GM21717 (cell line): Measurements from ENCODE around the gene CAMK1D.

Experiments used
- ATAC-seq: cut with Tn5 transposase; IDR thresholded peaks from one replicate; pipeline ENCODE4 v1.9.1; 2021; ENCODE audit warnings: mild to moderate bottlenecking, moderate library complexity; ENCODE audit not compliant: unreplicated experiment

The CAMK1D gene

GRCh38 chr10:12397941-12398340, 48.6 kb downstream of the CAMK1D start:
- no peak for ATAC-seq

- no peak for ATAC-seq
Observed at GRCh38 chr10:12400266-12400931, 51.1 kb downstream of the CAMK1D start.

GRCh38 chr10:12401466-12401865, 52.1 kb downstream of the CAMK1D start:
- no peak for ATAC-seq

- no peak for ATAC-seq
Observed at GRCh38 chr10:12403119-12403518, 53.8 kb downstream of the CAMK1D start.

- no peak for ATAC-seq
Observed at GRCh38 chr10:12405342-12406320, 56.3 kb downstream of the CAMK1D start.

GRCh38 chr10:12406764-12407400, 57.5 kb downstream of the CAMK1D start:
- no peak for ATAC-seq

GRCh38 chr10:12408472-12408871, 59.1 kb downstream of the CAMK1D start:
- no peak for ATAC-seq

GRCh38 chr10:12409161-12409560, 59.8 kb downstream of the CAMK1D start:
- no peak for ATAC-seq

- ATAC-seq, result no peak
Observed at GRCh38 chr10:12409613-12410012, 60.3 kb downstream of the CAMK1D start.

GRCh38 chr10:12412666-12413368, 63.5 kb downstream of the CAMK1D start:
- ATAC-seq, result no peak

- no peak for ATAC-seq
Observed at GRCh38 chr10:12413369-12413711, 64.0 kb downstream of the CAMK1D start.

- no peak for ATAC-seq
Observed at GRCh38 chr10:12414278-12414989, 65.1 kb downstream of the CAMK1D start.

GRCh38 chr10:12416344-12417050, 67.2 kb downstream of the CAMK1D start:
- ATAC-seq, result no peak

- no peak for ATAC-seq
Observed at GRCh38 chr10:12417331-12417730, 68.0 kb downstream of the CAMK1D start.

GRCh38 chr10:12418000-12418399, 68.7 kb downstream of the CAMK1D start:
- ATAC-seq, result no peak

GRCh38 chr10:12418725-12419261, 69.4 kb downstream of the CAMK1D start:
- ATAC-seq, result no peak

GRCh38 chr10:12419262-12419847, 70.0 kb downstream of the CAMK1D start:
- no peak for ATAC-seq

- no peak for ATAC-seq
Observed at GRCh38 chr10:12420530-12421120, 71.3 kb downstream of the CAMK1D start.

GRCh38 chr10:12422189-12422588, 72.8 kb downstream of the CAMK1D start:
- ATAC-seq, result no peak
